ENCODE data around the gene MTCL1.

The MTCL1 gene

GRCh38 chr18:8809514-8809913, 104.2 kb downstream of the MTCL1 start:
- ChIA-PET CTCF (interaction anchor here (0.6 kb wide), 1 partner anchor 16 kb away, joined by 3 read pairs; no protein-coding TSS in a partner anchor), POLR2A (no interaction called here)
- no peak overlapping the region for H3K4me3 ChIP-seq (ENCODE audit: low read depth, low read length)
- TF ChIP-seq, protein P1, sequence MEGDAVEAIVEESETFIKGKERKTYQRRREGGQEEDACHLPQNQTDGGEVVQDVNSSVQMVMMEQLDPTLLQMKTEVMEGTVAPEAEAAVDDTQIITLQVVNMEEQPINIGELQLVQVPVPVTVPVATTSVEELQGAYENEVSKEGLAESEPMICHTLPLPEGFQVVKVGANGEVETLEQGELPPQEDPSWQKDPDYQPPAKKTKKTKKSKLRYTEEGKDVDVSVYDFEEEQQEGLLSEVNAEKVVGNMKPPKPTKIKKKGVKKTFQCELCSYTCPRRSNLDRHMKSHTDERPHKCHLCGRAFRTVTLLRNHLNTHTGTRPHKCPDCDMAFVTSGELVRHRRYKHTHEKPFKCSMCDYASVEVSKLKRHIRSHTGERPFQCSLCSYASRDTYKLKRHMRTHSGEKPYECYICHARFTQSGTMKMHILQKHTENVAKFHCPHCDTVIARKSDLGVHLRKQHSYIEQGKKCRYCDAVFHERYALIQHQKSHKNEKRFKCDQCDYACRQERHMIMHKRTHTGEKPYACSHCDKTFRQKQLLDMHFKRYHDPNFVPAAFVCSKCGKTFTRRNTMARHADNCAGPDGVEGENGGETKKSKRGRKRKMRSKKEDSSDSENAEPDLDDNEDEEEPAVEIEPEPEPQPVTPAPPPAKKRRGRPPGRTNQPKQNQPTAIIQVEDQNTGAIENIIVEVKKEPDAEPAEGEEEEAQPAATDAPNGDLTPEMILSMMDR (IDR thresholded peaks at IDR 0.05; ENCODE audit: insufficient read depth, low read length, missing control alignments): no peak
- DNase-seq (ENCODE audit: low read depth, low spot score): no peak

GRCh38 chr18:8810157-8810556, 104.8 kb downstream of the MTCL1 start:
- TF ChIP-seq, protein P1 (IDR thresholded peaks at IDR 0.05; ENCODE audit: insufficient read depth, low read length, missing control alignments): no peak
- DNase-seq (ENCODE audit: low read depth, low spot score): no peak
- POLR2A ChIA-PET: no interaction called here
- CTCF ChIA-PET: interaction anchor here (1.9 to 3.0 kb wide), 2 partner anchors 172 to 177 kb away, joined by 7 to 13 read pairs; no protein-coding TSS in a partner anchor
- no peak overlapping the region for H3K4me3 ChIP-seq (ENCODE audit: low read depth, low read length)

DNA sequence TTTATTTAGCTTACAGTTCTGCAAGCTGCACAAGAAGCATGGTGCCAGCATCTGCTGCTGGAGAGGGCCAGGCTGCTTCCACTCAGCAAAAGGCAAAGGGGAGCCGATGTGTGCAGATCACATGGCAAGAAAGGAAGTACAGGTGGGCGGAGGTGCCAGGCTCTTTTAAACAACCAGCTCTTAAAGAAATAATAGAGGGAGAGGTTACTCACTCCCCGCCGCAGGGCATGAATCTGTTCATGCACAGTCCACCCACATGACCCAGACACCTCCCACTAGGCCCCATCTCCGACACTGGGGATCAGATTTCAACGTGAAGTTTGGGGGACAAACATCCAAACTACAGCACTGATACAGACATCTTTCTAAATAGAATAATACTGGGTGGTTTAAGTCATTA, 105.8 kb downstream of the MTCL1 start:
- CTCF ChIA-PET: interaction anchor here (0.8 to 3.0 kb wide), 4 partner anchors 114 to 176 kb away, joined by 4 to 13 read pairs (median 6); no protein-coding TSS in a partner anchor
- no peak overlapping the region for H3K4me3 ChIP-seq (ENCODE audit: low read depth, low read length)
- TF ChIP-seq, protein P1 (IDR thresholded peaks at IDR 0.05; ENCODE audit: insufficient read depth, low read length, missing control alignments): no peak
- POLR2A ChIA-PET: interaction anchor here (2.5 kb wide), 1 partner anchor 10 kb away, joined by 21 read pairs; no protein-coding TSS in a partner anchor
- DNase-seq (ENCODE audit: low read depth, low spot score): no peak

DNA sequence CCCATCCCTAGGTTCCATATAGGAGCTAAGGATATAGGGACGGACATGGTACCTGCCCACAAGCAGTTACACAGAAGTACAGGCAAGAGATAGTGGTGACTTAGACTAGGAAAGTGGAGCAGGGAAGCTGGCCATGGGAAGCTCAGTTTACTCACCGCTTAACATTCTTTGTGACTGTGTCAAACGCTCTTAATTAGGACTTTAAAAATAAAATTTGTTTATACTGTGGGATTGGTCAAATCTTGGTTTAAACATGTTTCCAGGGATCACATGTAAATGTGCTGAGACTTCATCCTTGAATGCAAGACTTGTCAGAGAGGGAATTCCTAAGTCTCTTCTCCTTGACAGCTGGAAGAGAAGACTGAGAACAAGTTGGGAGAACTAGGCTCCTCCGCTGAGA, 107.3 kb downstream of the MTCL1 start:
- no peak for DNase-seq (ENCODE audit: low read depth, low spot score)

GRCh38 chr18:8813611-8814010, 108.3 kb downstream of the MTCL1 start:
- ChIA-PET POLR2A (interaction anchor here (0.9 to 1.4 kb wide), 2 partner anchors 13 to 136 kb away, joined by 3 to 10 read pairs; no protein-coding TSS in a partner anchor), CTCF (interaction anchor here (0.6 to 2.6 kb wide), 13 partner anchors 10 to 259 kb away, joined by 3 to 9 read pairs (median 3); no protein-coding TSS in a partner anchor)
- DNase-seq (ENCODE audit: low read depth, low spot score): no peak
- H3K4me3 ChIP-seq (ENCODE audit: low read depth, low read length): peak overlapping the region; percentile 36
- TF ChIP-seq, protein P1 (IDR thresholded peaks at IDR 0.05; ENCODE audit: insufficient read depth, low read length, missing control alignments): no peak

More for the DNA sequence above, 107.3 kb downstream of the MTCL1 start:
- ChIA-PET POLR2A (interaction anchor here (0.8 to 2.5 kb wide), 3 partner anchors 11 to 175 kb away, joined by 5 to 21 read pairs (median 5); no protein-coding TSS in a partner anchor), CTCF (interaction anchor here (0.5 to 3.0 kb wide), 5 partner anchors 10 to 175 kb away, joined by 3 to 13 read pairs (median 4); no protein-coding TSS in a partner anchor)
- peak overlapping the region; percentile 15 for H3K4me3 ChIP-seq (ENCODE audit: low read depth, low read length)
- TF ChIP-seq, protein P1 (IDR thresholded peaks at IDR 0.05; ENCODE audit: insufficient read depth, low read length, missing control alignments): no peak

DNA sequence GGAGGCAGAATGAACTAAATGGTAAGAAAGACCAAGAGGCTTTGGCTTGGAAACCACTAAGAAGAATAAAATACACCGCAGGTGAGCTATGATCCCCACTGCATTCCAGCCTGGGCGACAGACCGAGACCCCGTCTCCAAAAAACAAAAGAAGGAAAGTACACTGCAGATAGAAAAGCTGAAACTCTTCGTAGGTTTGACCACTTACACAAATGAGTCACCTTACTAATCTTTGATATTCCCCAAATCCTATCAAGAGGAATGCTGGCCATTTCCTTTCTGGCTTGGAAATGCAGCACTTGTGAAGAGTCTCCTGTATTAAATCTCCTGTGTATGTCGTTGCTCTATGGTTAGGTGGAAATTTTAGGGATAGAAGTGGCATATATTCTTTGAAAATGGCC, 108.8 kb downstream of the MTCL1 start:
- DNase-seq (ENCODE audit: low read depth, low spot score): no peak
- H3K4me3 ChIP-seq (ENCODE audit: low read depth, low read length): peak overlapping the region; percentile 10
- TF ChIP-seq, protein P1 (IDR thresholded peaks at IDR 0.05; ENCODE audit: insufficient read depth, low read length, missing control alignments): no peak
- ChIA-PET CTCF (interaction anchor here (0.6 to 2.6 kb wide), 13 partner anchors 9 to 258 kb away, joined by 3 to 9 read pairs (median 3); no protein-coding TSS in a partner anchor), POLR2A (interaction anchor here (0.9 to 1.4 kb wide), 2 partner anchors 13 to 135 kb away, joined by 3 to 10 read pairs; no protein-coding TSS in a partner anchor)
